Pancreas (tissue), 10 donors: Measurements from ENCODE around the gene SPTBN1. TPM values are rescaled to one million over a fixed set of nuclear protein-coding genes. Genes with fewer than 3 reads are reported as not detected.

Experiments used
- ATAC-seq, 4 donors: fragments of 200-7000 bp; cut with Tn5 transposase; one replicate each; pipeline versions ENCODE4 v1.8.0 to v1.9.1; 2020; ENCODE audit warnings: mild to moderate bottlenecking in 4 of 4, moderate library complexity in 4 of 4
- DNase-seq, 6 donors: peaks; one replicate each; pipeline ENCODE4 v3.0.0-alpha.2; 2020
- FAIRE-seq: peaks from 2 replicates; lab custom pipeline; 2012; peaks lifted over from hg19 to GRCh38; lab: Jason Lieb, UNC
- H3K27ac ChIP-seq, 4 donors: fragments of 200-600 bp; sonication (generic); 1 replicate in 3 of 4; 2 replicates in 1 of 4; pipeline versions ENCODE4 v1.5.0 to v1.8.0; 2020
- H3K27me3 ChIP-seq, 4 donors: fragments of 200-600 bp; one replicate each; pipeline ENCODE4 v1.8.0; 2021
- H3K36me3 ChIP-seq, 3 donors: fragments of 200-600 bp; sonication (generic) in 1 of 3; one replicate each; pipeline versions ENCODE4 v1.5.0 to v1.8.0; 2020 to 2021
- H3K4me1 ChIP-seq, 3 donors: fragments of 200-600 bp; one replicate each; pipeline ENCODE4 v1.8.0; 2021
- H3K4me3 ChIP-seq, 4 donors: fragments of 200-600 bp; sonication (generic) in 2 of 4; one replicate each; pipeline versions ENCODE4 v1.5.0 to v1.8.0; 2020 to 2021
- H3K9me3 ChIP-seq, 4 donors: fragments of 200-600 bp; one replicate each; pipeline ENCODE4 v1.8.0; 2021
- WGBS, 2 donors: extraction: QIAGEN DNeasy Blood & Tissue Kit; methylation state at CpG; one replicate each; pipeline ENCODE4 v1.1.7; 2013; 5-methylcytosine and 5-hydroxymethylcytosine counted together
- intact Hi-C, 3 donors: fragments of 100-400 bp; cut with DNase I; formaldehyde crosslinking; loops; one replicate each; pipeline versions ENCODE4 v1.11.1 to v1.14.2; 2022
- polyA plus RNA-seq, 2 donors: library from polyadenylated mRNA; stranded (reverse); fragments of 200-250 nt; gene quantifications; one replicate each; pipeline ENCODE4 v1.2.3, GENCODE V29; 2013
- total RNA-seq, 6 donors: library from RNA; stranded (reverse); fragmentation: NEBNext Ultra II Directional in 4 of 6; extraction: Animal tissue kit (Norgen Biotek cat#: 25700) in 4 of 6; gene quantifications; one replicate each; pipeline versions ENCODE4 v1.2.1 to v1.2.4, GENCODE V29; 2021 to 2023
- TF ChIP-seq, protein P1 (sequence below), 4 donors: fragments of 200-600 bp; sonication (generic) in 3 of 4; IDR thresholded peaks; one replicate each; pipeline versions ENCODE4 v1.5.0 to v1.8.0; 2021; ENCODE audit warnings: antibody characterized with exemption in 4 of 4
- donor health status: healthy with polysubstance abuse.
- donor health status: DM: no; HTN: no; CAD: no; lungs with moderate emphysema.
- donor health status: DM: no; HTN: no; CAD: no.
- donor health status: control.
- donor health status: control.
- donor health status: Bipolar disorder and iron deficiency.
- donor health status: DM: yes; HTN: yes; CAD: no.
- donor health status: DM: no; HTN: no; CAD: no.
- donor health status: DM: no; HTN: no; CAD: no.
- donor health status: DM: yes; HTN: yes; CAD: no.

The SPTBN1 gene
- total and polyA plus RNA-seq, 8 donors: 43.8 to 192 (median 84.4) TPM

DNA sequence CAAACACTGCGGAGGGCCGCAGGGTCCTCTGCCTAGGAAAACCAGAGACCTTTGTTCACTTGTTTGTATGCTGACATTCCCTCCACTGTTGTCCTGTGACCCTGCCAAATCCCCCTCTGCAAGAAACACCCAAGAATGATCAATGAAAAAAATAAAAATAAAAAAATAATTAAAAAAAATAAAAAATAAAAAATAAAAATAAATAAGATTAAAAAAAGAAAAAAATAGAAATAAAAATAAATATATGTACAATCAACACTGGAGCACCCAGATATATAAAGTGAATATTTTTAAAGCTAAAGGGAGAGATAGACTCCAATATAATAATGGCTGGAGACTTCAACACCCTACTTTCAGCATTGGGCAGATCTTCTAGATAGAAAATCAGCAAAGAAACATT, 243.5 kb downstream of the SPTBN1 start:
- DNase-seq: no peak

GRCh38 chr2:54701029-54701428, 244.9 kb downstream of the SPTBN1 start:
- no peak for FAIRE-seq
- Histone ChIP-seq H3K27me3 (no peaks in the 10 kb centered on the region), H3K9me3 (no peaks in the 10 kb centered on the region), H3K27ac (no peak overlapping the region), H3K4me3 (no peak overlapping the region), H3K4me1 (no peaks in the 10 kb centered on the region), H3K36me3 (no peaks in the 10 kb centered on the region)
- WGBS, 2 donors: 75 to 78% methylated on average over 2 of the region's 2 CpGs
- ATAC-seq: no peak
- TF ChIP-seq, protein P1, sequence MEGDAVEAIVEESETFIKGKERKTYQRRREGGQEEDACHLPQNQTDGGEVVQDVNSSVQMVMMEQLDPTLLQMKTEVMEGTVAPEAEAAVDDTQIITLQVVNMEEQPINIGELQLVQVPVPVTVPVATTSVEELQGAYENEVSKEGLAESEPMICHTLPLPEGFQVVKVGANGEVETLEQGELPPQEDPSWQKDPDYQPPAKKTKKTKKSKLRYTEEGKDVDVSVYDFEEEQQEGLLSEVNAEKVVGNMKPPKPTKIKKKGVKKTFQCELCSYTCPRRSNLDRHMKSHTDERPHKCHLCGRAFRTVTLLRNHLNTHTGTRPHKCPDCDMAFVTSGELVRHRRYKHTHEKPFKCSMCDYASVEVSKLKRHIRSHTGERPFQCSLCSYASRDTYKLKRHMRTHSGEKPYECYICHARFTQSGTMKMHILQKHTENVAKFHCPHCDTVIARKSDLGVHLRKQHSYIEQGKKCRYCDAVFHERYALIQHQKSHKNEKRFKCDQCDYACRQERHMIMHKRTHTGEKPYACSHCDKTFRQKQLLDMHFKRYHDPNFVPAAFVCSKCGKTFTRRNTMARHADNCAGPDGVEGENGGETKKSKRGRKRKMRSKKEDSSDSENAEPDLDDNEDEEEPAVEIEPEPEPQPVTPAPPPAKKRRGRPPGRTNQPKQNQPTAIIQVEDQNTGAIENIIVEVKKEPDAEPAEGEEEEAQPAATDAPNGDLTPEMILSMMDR (IDR thresholded peaks at IDR 0.05): no peak
- intact Hi-C loops: loop anchor here in 1 of 3 donors (10.0 kb wide), 1 partner anchor 46 kb away; no protein-coding TSS in a partner anchor
- no peak for DNase-seq

More for the DNA sequence above, 243.5 kb downstream of the SPTBN1 start:
- TF ChIP-seq, protein P1 (IDR thresholded peaks at IDR 0.05): no peak
- no peaks in the 10 kb centered on the region for H3K9me3 ChIP-seq
- H3K27ac ChIP-seq: no peak overlapping the region
- no peaks in the 10 kb centered on the region for H3K27me3 ChIP-seq
- WGBS, 2 donors: 95 to 97% methylated on average over 2 of the region's 2 CpGs
- H3K4me3 ChIP-seq: no peak overlapping the region
- H3K4me1 ChIP-seq: no peaks in the 10 kb centered on the region
- FAIRE-seq: no peak
- H3K36me3 ChIP-seq: no peaks in the 10 kb centered on the region
- no peak for ATAC-seq
- intact Hi-C loops: loop anchor here in 1 of 3 donors (10.0 kb wide), 1 partner anchor 45 kb away; no protein-coding TSS in a partner anchor

DNA sequence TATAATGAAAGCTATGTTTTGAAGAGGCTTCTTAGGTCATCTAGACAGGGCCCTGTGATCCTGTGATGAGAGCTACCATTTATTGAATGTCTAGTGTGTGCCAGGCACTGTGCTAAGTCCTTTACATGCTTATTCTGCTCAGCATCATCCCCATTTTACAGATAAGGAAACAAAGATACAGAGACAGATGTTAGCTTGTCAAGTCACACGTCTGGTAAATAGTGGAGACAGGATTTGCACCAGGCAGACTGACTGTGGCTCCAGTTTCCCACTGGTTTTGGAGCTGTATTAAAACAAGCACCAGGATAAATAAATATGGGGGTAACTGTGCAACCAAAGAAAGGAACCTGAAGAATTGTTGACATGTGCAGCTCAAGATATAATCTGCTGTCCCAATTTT, 248.1 kb downstream of the SPTBN1 start:
- H3K4me1 ChIP-seq: no peaks in the 10 kb centered on the region
- no peaks in the 10 kb centered on the region for H3K9me3 ChIP-seq
- no peaks in the 10 kb centered on the region for H3K36me3 ChIP-seq
- H3K4me3 ChIP-seq: no peak overlapping the region
- TF ChIP-seq, protein P1 (IDR thresholded peaks at IDR 0.05): no peak
- DNase-seq: no peak
- no peaks in the 10 kb centered on the region for H3K27me3 ChIP-seq
- intact Hi-C loops: loop anchor here in 1 of 3 donors (10.0 kb wide), 1 partner anchor 49 kb away; no protein-coding TSS in a partner anchor
- FAIRE-seq: no peak
- H3K27ac ChIP-seq: no peak overlapping the region
- 75 to 77% methylated on average over 1 of the region's 1 CpG for WGBS, 2 donors
- ATAC-seq: no peak

DNA sequence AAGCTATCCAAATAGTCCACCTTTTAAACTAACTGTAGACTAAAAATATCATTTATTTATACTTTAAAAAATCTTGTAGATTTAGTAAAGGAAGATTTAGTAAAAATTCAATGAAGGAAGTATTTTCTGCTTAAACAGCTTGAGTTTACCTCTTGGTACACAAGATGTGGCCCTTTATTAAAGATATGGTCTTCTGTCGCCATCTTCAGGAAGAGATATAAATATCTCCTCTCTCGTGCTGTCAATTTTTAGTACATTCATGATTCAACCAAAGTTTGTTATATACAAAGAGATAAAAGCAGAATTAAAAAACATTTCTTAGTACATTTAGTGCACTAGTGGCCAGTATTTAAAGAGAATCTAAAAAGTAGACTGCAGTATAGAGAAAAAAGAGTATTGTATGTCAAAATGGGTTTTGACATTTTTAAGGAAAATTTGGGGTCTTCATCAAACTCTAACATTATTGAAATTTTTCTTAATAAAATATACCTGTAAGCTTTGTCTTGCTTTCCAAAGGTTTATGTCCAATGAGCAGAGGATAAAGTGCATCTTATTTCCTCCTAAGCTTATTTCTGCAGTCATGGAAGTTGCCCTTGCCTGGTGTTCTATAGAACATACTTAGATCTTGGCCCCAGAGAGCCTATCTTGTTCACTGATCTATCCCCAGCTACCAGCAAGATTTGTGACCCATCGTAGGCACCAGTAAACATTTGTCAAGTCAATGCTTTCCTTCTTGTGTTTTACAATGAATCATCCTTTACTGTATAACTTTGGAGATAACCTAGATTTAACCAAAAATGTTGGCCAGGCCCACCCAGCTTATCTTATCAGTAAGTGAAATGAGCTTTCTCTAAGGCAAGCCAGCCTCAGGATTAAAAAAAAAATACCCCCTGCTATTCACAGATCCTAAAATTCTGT, 248.8 kb downstream of the SPTBN1 start:
- peak; percentile 98 for FAIRE-seq
- Histone ChIP-seq H3K4me3 (no peak overlapping the region), H3K27me3 (no peaks in the 10 kb centered on the region), H3K36me3 (no peaks in the 10 kb centered on the region), H3K27ac (no peak overlapping the region), H3K4me1 (no peaks in the 10 kb centered on the region), H3K9me3 (no peaks in the 10 kb centered on the region)
- 2 to 4% methylated on average over 3 of the region's 3 CpGs for WGBS, 2 donors
- intact Hi-C loops: loop anchor here in 1 of 3 donors (10.0 kb wide), 1 partner anchor 50 kb away; no protein-coding TSS in a partner anchor
- TF ChIP-seq, protein P1 (IDR thresholded peaks at IDR 0.05): peak in 2 of 4 donors; percentile 29 to 30
- no peak for DNase-seq
- peak in 2 of 4 donors; percentile 41 to 42 for ATAC-seq
